Renal cortical epithelial cell (primary cell): ENCODE results near the gene LAPTM4A. TPM values are rescaled to one million over a fixed set of nuclear protein-coding genes. Genes with fewer than 3 reads are reported as not detected.
"Not testable (repeated sequence)": the region's sequence is repeated elsewhere in the genome, so short reads cannot be mapped to it uniquely, and the experiment has no call there.

Experiments
- DNase-seq: peaks from one replicate; pipeline ENCODE4 v3.0.0-alpha.2; 2011; ENCODE audit warnings: low read depth
- total RNA-seq: library from RNA; depleted of rRNA; stranded (reverse); fragments of >200 nt; gene quantifications from 2 replicates; pipeline ENCODE4 v1.2.3, GENCODE V29; 2014

The LAPTM4A gene
- total RNA-seq, 1 donor from 2014 or later = 357 TPM

- peak; percentile 59 for DNase-seq
Observed at GRCh38 chr2:20050646-20051531, 539 bp downstream of the LAPTM4A start.

- peak; percentile 76 for DNase-seq
Observed at GRCh38 chr2:20050104-20050645, 1.3 kb downstream of the LAPTM4A start.

- no peak for DNase-seq
Observed at GRCh38 chr2:20049637-20050036, 1.8 kb downstream of the LAPTM4A start.

GRCh38 chr2:20048488-20049448 lies 2.7 kb downstream of the LAPTM4A start:
- DNase-seq = no peak

- not testable (repeated sequence) for DNase-seq
Observed at GRCh38 chr2:20045712-20046292, 5.6 kb downstream of the LAPTM4A start.

- DNase-seq = no peak
Observed at GRCh38 chr2:20044778-20045177, 6.7 kb downstream of the LAPTM4A start.

GRCh38 chr2:20042531-20042930 lies 8.9 kb downstream of the LAPTM4A start:
- DNase-seq = peak; percentile 55

GRCh38 chr2:20040489-20041172 lies 10.8 kb downstream of the LAPTM4A start:
- DNase-seq = peak; percentile 85

- DNase-seq = no peak
Observed at GRCh38 chr2:20037660-20038059, 13.8 kb downstream of the LAPTM4A start.

- DNase-seq = peak; percentile 87
Observed at GRCh38 chr2:20035955-20036666, 15.3 kb downstream of the LAPTM4A start.

GRCh38 chr2:20034821-20035220 lies 16.6 kb downstream of the LAPTM4A start:
- no peak for DNase-seq

GRCh38 chr2:20034218-20034617 lies 17.2 kb downstream of the LAPTM4A start:
- DNase-seq = no peak

GRCh38 chr2:20033322-20033721 lies 18.1 kb downstream of the LAPTM4A start:
- no peak for DNase-seq

- DNase-seq = no peak
Observed at GRCh38 chr2:20030224-20030623, 21.2 kb downstream of the LAPTM4A start.

GRCh38 chr2:20027705-20028434 lies 23.6 kb downstream of the LAPTM4A start:
- peak; percentile 63 for DNase-seq

- DNase-seq = no peak
Observed at GRCh38 chr2:20027260-20027677, 24.2 kb downstream of the LAPTM4A start.

- no peak for DNase-seq
Observed at GRCh38 chr2:20025065-20025786, 26.2 kb downstream of the LAPTM4A start.

- no peak for DNase-seq
Observed at GRCh38 chr2:20023688-20024087, 27.7 kb downstream of the LAPTM4A start.

GRCh38 chr2:20021405-20022009 lies 29.9 kb downstream of the LAPTM4A start:
- DNase-seq = no peak
